NB4 (cell line): ENCODE measurements around the gene RBMS1.

Source experiments
- DNase-seq: peaks from one replicate; pipeline ENCODE4 v3.0.0; 2010; ENCODE audit warnings: low read depth
- H3K4me3 ChIP-seq: one replicate; pipeline ENCODE4 v1.5.1; 2011; ENCODE audit warnings: mild to moderate bottlenecking, low read depth, low read length, moderate library complexity
- MYC ChIP-seq: IDR thresholded peaks from 2 replicates; pipeline ENCODE4 v1.6.1; 2011; ENCODE audit warnings: low read depth, low read length
- POLR2A ChIP-seq: IDR thresholded peaks from 2 replicates; pipeline ENCODE4 v1.6.1; 2011; ENCODE audit warnings: mild to moderate bottlenecking; ENCODE audit not compliant: insufficient read length; ENCODE audit errors: extremely low read depth
- TF ChIP-seq, protein P1 (sequence below): IDR thresholded peaks from one replicate; pipeline ENCODE4 v1.5.1; 2012; ENCODE audit warnings: low read depth, low read length
- TF ChIP-seq, protein P2 (sequence below): IDR thresholded peaks from 2 replicates; pipeline ENCODE4 v1.6.1; 2011; ENCODE audit warnings: low read depth, low read length

Gene RBMS1

DNA sequence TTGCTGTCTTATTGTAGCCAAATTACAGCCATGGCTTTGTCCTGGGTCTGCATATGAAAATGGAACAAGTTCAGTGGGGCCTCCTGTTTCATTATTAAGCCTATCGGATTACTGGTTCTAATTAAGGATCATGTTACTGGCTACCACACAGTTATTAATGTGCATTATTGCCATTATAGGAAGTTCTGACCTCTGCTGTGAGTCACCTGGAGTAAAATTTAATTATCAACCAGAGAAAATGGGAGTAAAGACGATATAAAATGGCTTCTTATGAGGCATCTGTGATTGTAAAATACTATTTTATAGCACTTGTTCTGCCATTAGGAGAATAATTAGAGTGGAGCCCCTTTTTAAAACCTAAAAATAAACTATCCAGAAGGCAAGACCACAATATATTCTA lies 150.2 kb downstream of the RBMS1 start:
- TF ChIP-seq MYC (no peak), POLR2A (no peak)
- TF ChIP-seq, protein P1, sequence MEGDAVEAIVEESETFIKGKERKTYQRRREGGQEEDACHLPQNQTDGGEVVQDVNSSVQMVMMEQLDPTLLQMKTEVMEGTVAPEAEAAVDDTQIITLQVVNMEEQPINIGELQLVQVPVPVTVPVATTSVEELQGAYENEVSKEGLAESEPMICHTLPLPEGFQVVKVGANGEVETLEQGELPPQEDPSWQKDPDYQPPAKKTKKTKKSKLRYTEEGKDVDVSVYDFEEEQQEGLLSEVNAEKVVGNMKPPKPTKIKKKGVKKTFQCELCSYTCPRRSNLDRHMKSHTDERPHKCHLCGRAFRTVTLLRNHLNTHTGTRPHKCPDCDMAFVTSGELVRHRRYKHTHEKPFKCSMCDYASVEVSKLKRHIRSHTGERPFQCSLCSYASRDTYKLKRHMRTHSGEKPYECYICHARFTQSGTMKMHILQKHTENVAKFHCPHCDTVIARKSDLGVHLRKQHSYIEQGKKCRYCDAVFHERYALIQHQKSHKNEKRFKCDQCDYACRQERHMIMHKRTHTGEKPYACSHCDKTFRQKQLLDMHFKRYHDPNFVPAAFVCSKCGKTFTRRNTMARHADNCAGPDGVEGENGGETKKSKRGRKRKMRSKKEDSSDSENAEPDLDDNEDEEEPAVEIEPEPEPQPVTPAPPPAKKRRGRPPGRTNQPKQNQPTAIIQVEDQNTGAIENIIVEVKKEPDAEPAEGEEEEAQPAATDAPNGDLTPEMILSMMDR = no peak
- TF ChIP-seq, protein P2, sequence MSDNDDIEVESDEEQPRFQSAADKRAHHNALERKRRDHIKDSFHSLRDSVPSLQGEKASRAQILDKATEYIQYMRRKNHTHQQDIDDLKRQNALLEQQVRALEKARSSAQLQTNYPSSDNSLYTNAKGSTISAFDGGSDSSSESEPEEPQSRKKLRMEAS = no peak

DNA sequence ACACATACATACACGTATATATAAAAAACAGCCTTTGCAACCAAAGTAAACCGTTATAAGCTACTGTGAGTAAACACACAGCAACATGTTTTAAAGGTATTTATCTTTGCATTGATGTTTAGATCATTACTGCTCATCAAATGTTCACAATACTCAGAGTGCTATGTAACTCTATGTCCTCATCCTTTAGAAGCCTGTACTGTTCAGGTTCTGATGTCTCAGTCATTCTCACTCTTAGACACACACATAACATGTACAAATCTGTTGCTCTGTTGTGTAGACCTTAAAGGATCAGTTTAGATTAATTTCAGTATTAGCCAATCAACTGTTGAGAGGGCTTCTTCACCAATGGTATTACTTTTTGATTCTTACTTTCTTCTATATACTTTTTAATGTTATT lies 153.9 kb downstream of the RBMS1 start:
- TF ChIP-seq, protein P1 = no peak
- TF ChIP-seq MYC = no peak
- no peak for TF ChIP-seq POLR2A
- TF ChIP-seq, protein P2 = no peak

More for the DNA sequence above, 150.2 kb downstream of the RBMS1 start:
- no peak for DNase-seq
- no peak overlapping the region for H3K4me3 ChIP-seq

DNA sequence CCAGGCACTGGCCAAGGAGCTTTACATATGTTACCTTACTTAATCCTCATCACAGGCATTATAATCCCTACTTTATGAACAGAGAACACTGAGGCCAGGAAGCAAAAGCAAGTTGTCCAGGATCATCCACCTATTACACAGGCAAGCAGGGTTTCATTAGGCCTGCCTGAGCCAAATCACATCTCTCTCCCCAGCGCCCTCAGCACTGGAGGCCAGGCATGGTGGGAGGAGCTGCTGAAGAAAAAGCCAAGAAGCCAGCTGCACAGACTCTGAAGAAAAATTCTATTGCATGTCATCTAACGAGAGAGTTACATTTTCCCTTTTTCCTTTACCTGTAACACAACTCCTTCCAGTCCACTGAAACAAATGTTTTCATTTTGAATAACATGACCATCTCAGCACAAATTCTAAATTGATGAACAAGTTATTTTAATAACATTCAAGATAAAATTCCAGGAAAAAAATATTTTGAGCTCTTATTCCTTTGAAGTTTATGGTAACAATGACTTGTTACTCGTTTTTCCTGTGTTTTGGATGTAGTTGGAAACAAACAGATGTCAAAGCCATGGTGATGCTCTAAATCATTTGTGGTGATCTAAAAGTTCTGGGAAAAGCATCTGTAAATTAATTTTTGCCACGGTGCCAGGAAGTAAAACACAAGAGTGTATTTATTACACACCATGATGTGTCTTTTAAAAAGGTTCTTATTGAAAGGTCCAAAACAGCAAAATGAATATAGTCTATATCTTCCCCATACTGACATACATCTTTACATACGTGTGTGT lies 154.5 kb downstream of the RBMS1 start:
- TF ChIP-seq POLR2A (no peak), MYC (no peak)
- TF ChIP-seq, protein P1 = no peak
- TF ChIP-seq, protein P2 = no peak
- no peak for DNase-seq
- H3K4me3 ChIP-seq = no peak overlapping the region

More for the DNA sequence above, 153.9 kb downstream of the RBMS1 start:
- H3K4me3 ChIP-seq = no peak overlapping the region
- no peak for DNase-seq

DNA sequence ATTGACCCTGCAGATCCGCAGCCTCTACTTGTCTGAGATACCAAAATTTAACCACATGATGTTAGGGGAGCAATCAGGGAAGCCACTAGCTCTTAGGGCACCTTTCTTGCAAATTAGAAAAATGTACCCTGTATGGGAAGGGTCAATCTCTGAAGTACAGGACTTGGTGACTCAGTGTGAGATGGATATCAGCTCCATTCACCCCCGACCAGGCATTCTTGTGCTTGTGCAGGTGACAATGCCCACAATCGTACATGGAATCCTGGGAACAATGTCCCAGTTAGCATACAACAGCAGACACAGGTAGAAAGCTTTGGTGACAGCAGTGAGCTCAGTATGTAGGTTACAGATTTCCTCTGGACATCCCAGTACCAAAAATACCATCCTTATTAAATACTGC lies 155.9 kb downstream of the RBMS1 start:
- TF ChIP-seq, protein P1 = no peak
- no peak for TF ChIP-seq POLR2A
- TF ChIP-seq MYC = no peak
- TF ChIP-seq, protein P2 = no peak
- no peak overlapping the region for H3K4me3 ChIP-seq
- no peak for DNase-seq

DNA sequence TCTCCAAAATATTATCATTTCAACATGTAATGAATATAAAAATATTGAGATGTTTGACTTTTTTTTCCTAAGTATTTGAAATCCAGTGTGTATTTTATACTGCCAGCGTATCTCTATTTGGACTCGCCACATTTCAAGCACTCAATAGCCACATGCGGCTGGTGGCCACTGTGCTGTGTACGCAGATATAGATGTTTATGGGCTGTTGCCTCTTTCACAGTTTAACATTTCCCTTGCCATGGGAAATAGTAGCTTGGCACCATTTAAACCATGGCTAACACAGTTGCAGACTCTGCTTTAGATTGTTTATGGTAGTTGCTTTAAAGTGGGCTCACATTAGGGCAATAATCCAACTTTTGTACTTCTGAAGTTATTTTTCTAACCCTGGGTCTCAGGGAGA lies 157.0 kb downstream of the RBMS1 start:
- no peak overlapping the region for H3K4me3 ChIP-seq
- no peak for TF ChIP-seq POLR2A
- TF ChIP-seq, protein P2 = no peak
- TF ChIP-seq, protein P1 = no peak
- TF ChIP-seq MYC = no peak
- no peak for DNase-seq
